Activated CD4-positive, alpha-beta memory T cell treated with anti-CD3 and anti-CD28 coated beads for 36 hours (primary cell): ENCODE results near the gene CYP2S1. TPM values are rescaled to one million over a fixed set of nuclear protein-coding genes. Genes with fewer than 3 reads are reported as not detected.
A peak's percentile ranks its signal among the peaks of the same experiment; 100 is the strongest.
"Not testable (repeated sequence)": the region's sequence is repeated elsewhere in the genome, so short reads cannot be mapped to it uniquely, and the experiment has no call there.

Experiments used
- CTCF ChIA-PET: fragments of 350-600 bp; sonication (Branson Sonifier 250); formaldehyde crosslinking; loops from one replicate; lab custom pipeline; 2021; ENCODE audit warnings: antibody characterized with exemption, inconsistent platforms; lab: Charles Lee
- POLR2A ChIA-PET: fragments of 350-600 bp; sonication (Branson Sonifier 250); formaldehyde crosslinking; loops from one replicate; lab custom pipeline; 2021; ENCODE audit warnings: antibody characterized with exemption; lab: Charles Lee
- DNase-seq: peaks from one replicate; pipeline ENCODE4 v3.0.0-alpha.2; 2020
- H3K27ac Mint-ChIP-seq: one replicate; pipeline ENCODE4 v1.8.0; 2021; ENCODE audit warnings: mixed read lengths
- H3K27me3 Mint-ChIP-seq: one replicate; pipeline ENCODE4 v1.8.0; 2021; ENCODE audit warnings: mixed read lengths
- H3K36me3 Mint-ChIP-seq: one replicate; pipeline ENCODE4 v1.8.0; 2021; ENCODE audit warnings: mixed read lengths
- H3K4me1 Mint-ChIP-seq: one replicate; pipeline ENCODE4 v1.8.0; 2021; ENCODE audit warnings: low read depth, mixed read lengths
- H3K4me3 Mint-ChIP-seq: one replicate; pipeline ENCODE4 v1.8.0; 2021; ENCODE audit warnings: mild to moderate bottlenecking, mixed read lengths
- H3K9me3 Mint-ChIP-seq: one replicate; pipeline ENCODE4 v1.8.0; 2021; ENCODE audit warnings: mixed read lengths
- intact Hi-C: fragments of 100-400 bp; cut with micrococcal nuclease; formaldehyde crosslinking; loops from one replicate; pipeline ENCODE4 v1.15.1; 2023
- total RNA-seq, 2 experiments: library from RNA; stranded (reverse); gene quantifications; one replicate each; pipeline ENCODE4 v1.2.3, GENCODE V29; 2021

The CYP2S1 gene
- total RNA-seq, 2 experiments from 2014 or later, result 0.75 to 0.76 TPM

DNA sequence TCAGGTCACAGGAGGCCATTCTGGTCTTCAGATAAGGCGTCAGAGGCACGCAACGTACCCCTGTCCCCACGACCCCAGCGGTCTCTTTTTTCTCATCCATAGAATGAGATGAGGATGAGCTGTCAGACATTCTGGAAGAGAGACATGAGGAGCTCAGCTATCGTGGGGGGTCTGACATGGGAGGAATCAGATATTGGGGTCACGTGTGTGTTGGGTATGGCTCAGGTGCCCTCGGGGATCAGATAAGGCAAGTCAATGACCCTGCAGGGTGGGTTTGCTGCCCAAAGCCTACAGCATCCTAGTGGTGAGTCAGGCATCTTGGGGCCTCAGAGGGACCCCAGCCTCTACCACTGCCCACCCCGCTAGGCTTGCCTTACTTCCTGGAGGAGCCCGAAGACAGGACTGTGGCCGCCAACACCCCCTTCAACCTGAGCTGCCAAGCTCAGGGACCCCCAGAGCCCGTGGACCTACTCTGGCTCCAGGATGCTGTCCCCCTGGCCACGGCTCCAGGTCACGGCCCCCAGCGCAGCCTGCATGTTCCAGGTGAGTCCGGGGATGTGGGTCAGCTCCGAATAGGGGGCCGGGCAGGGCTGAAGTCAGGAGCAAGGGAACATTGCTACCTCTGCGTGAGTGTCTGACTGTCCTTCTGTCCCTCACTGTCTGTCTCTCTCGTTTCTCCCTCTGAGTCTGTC is 28.6 kb downstream of the CYP2S1 start:
- ChIA-PET POLR2A (no interaction called here), CTCF (no interaction called here)
- intact Hi-C loops, result no loop called here
- DNase-seq, result no peak
- Mint-ChIP-seq H3K27me3 (peaks cover 23% of the 10 kb centered on the region), H3K9me3 (no peaks in the 10 kb centered on the region), H3K4me1 (peaks cover 11% of the 10 kb centered on the region), H3K27ac (no peak overlapping the region), H3K36me3 (no peaks in the 10 kb centered on the region), H3K4me3 (no peak overlapping the region)

DNA sequence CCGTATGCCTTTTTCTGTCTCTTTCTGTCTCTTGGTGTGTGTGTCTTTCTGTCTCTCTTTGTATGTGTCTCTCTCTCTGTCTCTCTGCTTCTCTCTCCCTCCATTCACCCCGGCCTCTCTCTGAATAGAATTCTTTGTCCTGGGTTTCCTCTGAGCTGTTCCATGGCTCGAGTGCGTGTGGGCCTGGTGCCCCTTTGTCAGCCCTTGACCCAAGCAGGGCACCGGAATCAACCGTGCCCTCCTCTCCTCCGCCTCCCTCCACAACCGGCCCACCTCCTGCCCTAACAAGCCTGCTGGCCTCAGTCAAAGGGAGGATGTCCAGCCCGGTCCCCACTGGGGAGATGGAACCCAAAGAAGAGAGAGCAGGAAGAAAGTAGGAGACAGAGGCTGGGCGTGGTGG is 29.2 kb downstream of the CYP2S1 start:
- Mint-ChIP-seq H3K4me3 (no peak overlapping the region), H3K9me3 (no peaks in the 10 kb centered on the region), H3K4me1 (peaks cover 16% of the 10 kb centered on the region), H3K36me3 (no peaks in the 10 kb centered on the region), H3K27me3 (peaks cover 23% of the 10 kb centered on the region), H3K27ac (no peak overlapping the region)
- ChIA-PET CTCF (no interaction called here), POLR2A (no interaction called here)
- DNase-seq, result no peak
- intact Hi-C loops, result no loop called here

DNA sequence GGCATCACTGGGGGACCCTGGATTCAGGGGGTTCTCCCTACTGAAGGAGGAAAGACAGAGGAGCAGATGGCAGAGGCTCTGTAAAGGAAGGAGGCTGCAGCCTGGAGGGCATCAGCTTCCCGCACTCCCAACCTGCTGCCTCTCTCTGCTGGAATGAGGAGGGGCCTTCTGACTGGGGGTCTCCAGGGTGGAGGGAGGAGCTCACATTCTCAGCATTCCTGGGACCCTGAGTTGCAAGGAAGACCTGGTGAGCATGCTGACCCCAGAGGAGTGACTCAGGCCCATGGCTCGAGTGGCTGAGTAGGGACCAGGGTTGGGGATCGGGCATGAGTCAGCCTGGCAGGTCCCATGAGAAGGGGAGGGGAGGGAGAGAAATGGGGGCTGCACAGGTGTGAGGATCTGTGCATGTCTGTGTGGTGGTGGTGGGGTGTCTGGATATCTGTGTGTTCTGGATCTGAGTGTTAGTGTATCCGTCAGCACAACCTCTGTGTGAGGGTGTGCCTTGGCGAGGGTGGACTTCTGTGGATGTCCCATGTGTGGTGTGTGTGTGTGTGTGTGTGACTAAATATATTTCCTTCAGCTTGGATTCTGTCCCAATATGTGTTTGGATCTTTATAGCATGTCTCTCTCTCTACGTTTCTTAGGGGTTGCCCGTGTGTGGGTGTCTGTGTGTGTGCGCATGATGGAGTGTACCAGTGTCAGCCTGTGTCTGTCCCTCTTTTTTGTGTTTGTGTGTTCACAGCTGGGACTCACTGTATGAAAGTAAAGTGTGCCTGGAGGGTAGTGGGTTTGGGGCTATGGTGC is 30.6 kb downstream of the CYP2S1 start:
- no peaks in the 10 kb centered on the region for H3K9me3 Mint-ChIP-seq
- H3K27me3 Mint-ChIP-seq, result peaks cover 14% of the 10 kb centered on the region
- peak; percentile 22 for DNase-seq
- ChIA-PET CTCF (no interaction called here), POLR2A (no interaction called here)
- intact Hi-C loops, result no loop called here
- peaks cover 16% of the 10 kb centered on the region for H3K4me1 Mint-ChIP-seq
- no peaks in the 10 kb centered on the region for H3K36me3 Mint-ChIP-seq
- H3K4me3 Mint-ChIP-seq, result no peak overlapping the region
- H3K27ac Mint-ChIP-seq, result no peak overlapping the region

DNA sequence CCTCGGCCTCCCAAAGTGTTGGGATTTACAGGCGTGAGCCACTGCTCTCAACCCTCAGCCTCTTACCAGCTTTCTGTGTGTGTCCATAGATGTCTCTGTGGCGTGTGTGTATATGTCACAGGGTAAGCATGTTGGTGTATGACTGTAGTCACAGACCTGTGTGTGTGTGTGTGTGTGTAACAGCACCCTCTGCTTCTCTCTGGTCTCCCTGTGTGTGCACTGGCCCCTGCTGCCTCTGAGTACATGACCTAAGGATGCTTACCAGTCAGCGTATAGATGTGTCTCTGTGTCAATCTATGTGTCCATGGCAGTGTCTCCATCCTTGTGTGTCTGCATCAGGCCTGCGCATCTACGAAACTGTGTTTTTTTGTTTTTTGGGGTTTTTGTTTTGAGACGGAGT is 31.6 kb downstream of the CYP2S1 start:
- H3K9me3 Mint-ChIP-seq, result no peaks in the 10 kb centered on the region
- peaks cover 16% of the 10 kb centered on the region for H3K4me1 Mint-ChIP-seq
- no peak overlapping the region for H3K27ac Mint-ChIP-seq
- no peak for DNase-seq
- intact Hi-C loops, result loop anchor here (1.0 kb wide), 1 partner anchor 39 kb away; no protein-coding TSS in a partner anchor
- no peak overlapping the region for H3K4me3 Mint-ChIP-seq
- peaks cover 12% of the 10 kb centered on the region for H3K27me3 Mint-ChIP-seq
- no peaks in the 10 kb centered on the region for H3K36me3 Mint-ChIP-seq
- ChIA-PET CTCF (interaction anchor here (2.7 kb wide), 1 partner anchor 38 kb away, joined by 16 read pairs; no protein-coding TSS in a partner anchor), POLR2A (no interaction called here)

DNA sequence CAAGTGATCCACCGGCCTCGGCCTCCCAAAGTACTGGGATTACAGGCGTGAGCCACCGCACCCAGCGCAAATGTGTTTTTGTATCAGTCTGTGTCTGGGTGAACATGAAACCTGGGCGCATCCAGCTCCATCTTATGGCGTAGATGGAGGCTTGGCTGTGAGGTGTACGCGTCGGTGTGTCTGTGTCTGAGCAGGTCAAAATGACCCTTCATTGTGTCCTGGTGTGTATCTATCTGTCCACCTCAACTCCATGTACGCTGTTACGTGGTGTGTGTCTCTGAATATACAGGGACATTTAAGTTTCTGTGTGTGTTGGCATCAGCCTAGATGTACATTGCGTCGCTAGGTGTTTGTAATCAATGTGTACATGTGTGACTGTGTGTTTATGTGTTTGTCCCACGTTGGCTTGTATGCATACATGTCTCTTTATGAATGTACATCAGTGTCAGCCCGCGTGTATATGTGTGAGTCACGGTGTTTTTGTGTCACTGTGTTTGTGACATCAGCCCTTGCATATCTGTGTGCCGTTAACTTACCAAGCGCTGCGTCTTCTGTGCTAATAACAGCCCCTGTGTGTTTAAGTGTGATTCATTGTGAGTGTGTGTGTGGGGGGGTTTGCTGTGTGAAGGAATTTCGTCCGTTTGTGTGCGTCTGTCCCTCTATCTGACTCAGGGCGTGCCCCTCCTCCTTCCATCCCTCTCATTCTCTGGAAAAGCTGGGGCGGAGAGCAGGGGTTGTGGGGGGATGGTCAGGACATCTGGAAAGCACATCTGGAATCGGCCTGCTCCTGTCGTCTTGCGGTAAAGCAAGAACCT is 32.4 kb downstream of the CYP2S1 start:
- H3K9me3 Mint-ChIP-seq, result no peaks in the 10 kb centered on the region
- POLR2A ChIA-PET, result interaction anchor here (0.6 to 1.6 kb wide), 3 partner anchors 38 to 425 kb away, joined by 3 to 8 read pairs (median 3); no protein-coding TSS in a partner anchor
- CTCF ChIA-PET, result interaction anchor here (1.1 to 2.7 kb wide), 2 partner anchors 21 to 38 kb away, joined by 3 to 16 read pairs; no protein-coding TSS in a partner anchor

DNA sequence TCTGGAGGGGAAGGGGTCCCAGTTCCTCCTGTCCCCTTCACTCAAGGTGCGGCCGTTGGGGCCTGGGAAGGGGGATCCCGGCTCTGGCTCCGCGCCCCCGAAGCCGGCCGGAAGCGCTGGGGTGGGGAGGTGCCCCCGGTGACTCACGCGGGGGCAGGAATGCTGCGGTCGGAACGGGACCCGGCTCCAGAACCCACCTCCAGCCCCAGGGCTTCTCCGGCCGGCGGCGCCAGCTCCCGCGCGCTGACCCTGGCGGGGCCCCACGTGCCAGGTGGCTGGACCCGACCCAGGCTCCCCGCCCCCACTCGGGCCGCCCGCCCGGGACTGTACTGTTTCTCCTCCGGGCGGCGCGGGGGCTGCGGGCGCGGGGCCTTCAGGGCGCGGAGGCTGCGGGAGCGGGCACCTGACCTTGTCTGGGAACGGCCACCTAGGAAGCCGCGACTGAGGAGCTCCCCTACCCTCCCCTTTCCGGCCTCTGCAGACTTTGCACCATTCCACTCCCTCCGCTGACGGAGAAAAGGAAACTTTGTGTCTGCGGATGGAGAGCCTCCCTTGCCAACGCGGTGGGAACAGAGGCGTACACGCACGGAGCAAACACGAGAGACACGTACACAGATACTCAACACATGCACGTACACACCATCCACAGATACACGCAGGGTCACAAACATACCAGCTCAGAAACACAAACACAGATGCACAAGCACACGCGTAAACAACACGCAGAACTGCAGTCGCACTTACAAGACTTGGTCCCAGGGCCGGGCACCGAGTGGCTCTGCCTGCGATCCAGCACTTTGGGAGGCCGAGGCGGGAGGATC is 33.2 kb downstream of the CYP2S1 start:
- CTCF ChIA-PET, result interaction anchor here (1.1 to 2.7 kb wide), 2 partner anchors 21 to 37 kb away, joined by 3 to 16 read pairs; no protein-coding TSS in a partner anchor
- peak overlapping the region; percentile 81 for H3K27ac Mint-ChIP-seq
- no peaks in the 10 kb centered on the region for H3K36me3 Mint-ChIP-seq
- peak; percentile 69 for DNase-seq
- POLR2A ChIA-PET, result interaction anchor here (0.6 to 1.6 kb wide), 3 partner anchors 37 to 426 kb away, joined by 3 to 8 read pairs (median 3); no protein-coding TSS in a partner anchor
- H3K27me3 Mint-ChIP-seq, result peaks cover 3% of the 10 kb centered on the region
- intact Hi-C loops, result loop anchor here (2.0 kb wide), 1 partner anchor 21 kb away; no protein-coding TSS in a partner anchor
- peaks cover 16% of the 10 kb centered on the region for H3K4me1 Mint-ChIP-seq
- H3K4me3 Mint-ChIP-seq, result peak overlapping the region; percentile 85
- no peaks in the 10 kb centered on the region for H3K9me3 Mint-ChIP-seq

More for the DNA sequence above, 32.4 kb downstream of the CYP2S1 start:
- Mint-ChIP-seq H3K36me3 (no peaks in the 10 kb centered on the region), H3K27me3 (peaks cover 8% of the 10 kb centered on the region), H3K27ac (peak overlapping the region; percentile 64), H3K4me3 (peak overlapping the region; percentile 67), H3K4me1 (peaks cover 16% of the 10 kb centered on the region)
- intact Hi-C loops, result loop anchor here (1.0 to 2.0 kb wide), 2 partner anchors 21 to 38 kb away; no protein-coding TSS in a partner anchor
- DNase-seq, result peak; percentile 76

DNA sequence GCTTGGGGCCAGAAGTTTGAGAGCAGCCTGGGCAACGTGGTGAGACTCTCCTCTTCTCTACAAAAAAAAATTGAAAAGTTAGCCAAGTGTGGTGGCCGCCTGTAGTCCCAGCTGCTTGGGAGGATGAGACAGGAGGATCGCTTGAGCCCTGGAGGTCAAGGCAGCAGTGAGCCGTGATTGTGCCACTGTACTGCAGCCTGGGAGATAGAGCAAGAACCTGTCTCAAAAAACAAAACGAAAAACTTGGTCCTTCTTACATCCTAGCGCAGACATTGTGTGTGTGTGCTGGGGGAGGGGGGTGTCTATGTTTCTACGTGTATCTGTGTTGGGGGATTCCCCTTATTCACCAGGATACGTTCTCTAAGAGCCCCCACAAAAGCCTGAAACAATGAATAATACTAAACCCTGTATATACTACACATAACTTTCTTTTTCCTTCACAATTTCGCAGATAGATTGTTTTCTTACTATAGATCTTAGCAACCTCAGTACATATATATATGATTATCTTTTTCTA is 33.9 kb downstream of the CYP2S1 start:
- peak; percentile 38 for DNase-seq
- peak overlapping the region; percentile 81 for H3K27ac Mint-ChIP-seq
- H3K36me3 Mint-ChIP-seq, result no peaks in the 10 kb centered on the region
- ChIA-PET POLR2A (interaction anchor here (1.4 to 1.6 kb wide), 2 partner anchors 36 to 82 kb away, joined by 3 to 8 read pairs; no protein-coding TSS in a partner anchor), CTCF (interaction anchor here (1.1 to 2.7 kb wide), 3 partner anchors 22 to 36 kb away, joined by 3 to 16 read pairs (median 5); no protein-coding TSS in a partner anchor)
- peaks cover 2% of the 10 kb centered on the region for H3K27me3 Mint-ChIP-seq
- H3K4me1 Mint-ChIP-seq, result peaks cover 16% of the 10 kb centered on the region
- intact Hi-C loops, result loop anchor here (2.0 kb wide), 1 partner anchor 22 kb away; no protein-coding TSS in a partner anchor
- H3K9me3 Mint-ChIP-seq, result no peaks in the 10 kb centered on the region
- H3K4me3 Mint-ChIP-seq, result peak overlapping the region; percentile 85

DNA sequence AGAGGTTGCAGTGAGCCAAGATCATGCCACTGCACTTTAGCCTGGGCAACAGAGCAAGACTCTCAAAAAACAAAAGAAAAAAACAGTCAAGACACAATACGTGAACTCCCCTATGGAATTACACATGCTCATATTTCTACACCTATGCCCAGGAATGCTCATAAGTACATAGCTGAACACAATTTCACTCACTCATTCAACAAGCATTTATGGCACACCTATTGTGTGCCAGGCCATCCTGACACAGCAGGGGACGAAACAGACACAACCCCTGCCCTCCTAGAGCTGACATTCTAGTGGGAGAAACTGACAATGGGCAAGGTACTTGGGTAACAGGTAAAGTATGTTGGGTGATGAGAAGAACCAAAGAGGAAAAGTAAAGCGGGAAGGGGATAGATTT is 35.5 kb downstream of the CYP2S1 start:
- no peaks in the 10 kb centered on the region for H3K36me3 Mint-ChIP-seq
- no peak overlapping the region for H3K4me3 Mint-ChIP-seq
- H3K9me3 Mint-ChIP-seq, result no peaks in the 10 kb centered on the region
- H3K27me3 Mint-ChIP-seq, result no peaks in the 10 kb centered on the region
- POLR2A ChIA-PET, result no interaction called here
- peaks cover 16% of the 10 kb centered on the region for H3K4me1 Mint-ChIP-seq
- CTCF ChIA-PET, result interaction anchor here (1.1 to 1.6 kb wide), 2 partner anchors 24 to 26 kb away, joined by 4 to 5 read pairs; no protein-coding TSS in a partner anchor
- intact Hi-C loops, result no loop called here
- H3K27ac Mint-ChIP-seq, result no peak overlapping the region
- no peak for DNase-seq

DNA sequence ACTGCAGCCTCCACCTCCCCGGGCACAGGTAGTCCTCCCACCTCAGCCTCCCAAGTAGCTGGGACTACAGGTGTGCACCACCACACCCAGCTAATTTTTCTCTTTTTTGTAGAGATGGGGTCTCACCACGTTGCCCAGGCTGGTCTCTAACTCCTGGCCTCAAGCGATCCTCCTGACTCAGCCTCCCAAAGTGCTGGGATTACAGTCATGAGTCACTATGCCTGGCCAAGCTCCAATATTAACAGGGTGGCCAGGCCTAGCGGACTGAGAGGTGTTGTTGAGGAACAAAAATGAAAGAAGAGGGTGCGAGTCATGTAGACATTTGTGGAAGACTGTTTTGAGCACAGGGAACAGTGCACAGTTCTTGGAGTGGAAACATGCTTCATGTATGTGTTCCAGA is 36.3 kb downstream of the CYP2S1 start:
- CTCF ChIA-PET, result interaction anchor here (1.1 kb wide), 1 partner anchor 27 kb away, joined by 4 read pairs; no protein-coding TSS in a partner anchor
- H3K27ac Mint-ChIP-seq, DNase-seq, POLR2A ChIA-PET, H3K27me3 Mint-ChIP-seq, intact Hi-C loops, H3K4me3 Mint-ChIP-seq, H3K36me3 Mint-ChIP-seq, H3K9me3 Mint-ChIP-seq: not testable (repeated sequence)
- H3K4me1 Mint-ChIP-seq, result peaks cover 16% of the 10 kb centered on the region

DNA sequence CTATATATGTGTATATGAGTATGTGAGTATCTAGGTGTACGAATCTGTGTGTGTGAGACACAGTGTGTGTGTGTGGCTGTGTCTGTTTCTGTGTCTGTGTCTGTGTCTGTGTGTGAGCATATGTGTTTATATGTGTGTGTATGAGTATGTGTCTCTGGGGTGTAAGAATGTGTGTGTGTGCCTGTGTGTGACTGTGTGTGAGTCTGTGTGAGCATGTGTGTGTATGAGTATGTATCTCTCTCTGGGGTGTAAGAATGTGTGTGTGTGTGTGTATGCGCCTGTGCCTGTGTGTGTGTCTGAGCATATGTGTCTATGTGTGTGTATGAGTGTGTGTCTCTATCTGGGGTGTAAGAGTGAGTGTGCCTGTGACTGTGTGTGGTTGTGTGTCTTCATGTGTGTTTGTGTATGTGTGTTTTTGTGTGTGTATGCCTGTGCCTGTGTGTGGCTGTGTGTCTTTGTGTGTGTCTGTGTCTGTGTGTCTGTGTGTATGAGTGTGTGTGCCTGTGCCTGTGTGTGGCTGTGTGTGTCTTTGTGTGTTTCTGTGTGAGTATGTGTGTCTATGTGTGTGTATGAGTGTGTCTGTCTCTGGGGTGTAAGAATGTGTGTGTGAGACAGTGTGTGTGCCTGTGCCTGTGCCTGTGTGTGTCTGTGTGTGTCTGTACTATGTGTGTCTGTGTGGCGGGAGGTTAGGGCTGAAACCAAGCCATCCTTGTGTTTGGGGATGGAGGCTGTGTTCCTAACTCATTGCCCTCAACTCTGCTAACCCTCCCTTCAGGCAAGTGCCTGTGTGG is 37.2 kb downstream of the CYP2S1 start:
- no peaks in the 10 kb centered on the region for H3K9me3 Mint-ChIP-seq
- no peak for DNase-seq
- no peak overlapping the region for H3K27ac Mint-ChIP-seq
- H3K27me3 Mint-ChIP-seq, result no peaks in the 10 kb centered on the region
- no peaks in the 10 kb centered on the region for H3K36me3 Mint-ChIP-seq
- intact Hi-C loops, result no loop called here
- ChIA-PET CTCF (no interaction called here), POLR2A (no interaction called here)
- peaks cover 15% of the 10 kb centered on the region for H3K4me1 Mint-ChIP-seq
- no peak overlapping the region for H3K4me3 Mint-ChIP-seq
